K562 (cell line): ENCODE measurements around the gene IRS2. TPM values are rescaled to one million over a fixed set of nuclear protein-coding genes. Genes with fewer than 3 reads are reported as not detected.

Experiments
- ATAC-seq: fragments of 200-7000 bp; cut with Tn5 transposase; 3 replicates; pipeline ENCODE4 v1.9.1; 2020; ENCODE audit warnings: moderate library complexity
- BruUV-seq: library from RNA; stranded (reverse); fragments of 400-500 nt; replicated peaks from 2 replicates; lab custom pipeline; 2021; lab: Mats Ljungman, UMichigan
- CTCF ChIA-PET: fragments of 300-600 bp; formaldehyde crosslinking; extraction: SDS; loops from one replicate; lab custom pipeline; 2021; ENCODE audit warnings: low intra/inter-chr PET ratio; lab: Yijun Ruan, JAX
- POLR2A ChIA-PET: fragments of 300-600, 350-650 bp; sonication (Branson Sonifier 250); formaldehyde crosslinking; extraction: SDS; loops from one replicate; lab custom pipeline; 2021; ENCODE audit warnings: antibody characterized with exemption, inconsistent platforms; lab: Yijun Ruan, JAX
- DNase-seq, 4 experiments: peaks; one replicate each; pipeline versions ENCODE4 v3.0.0 to v3.0.0-alpha.2; 2011 to 2018; ENCODE audit warnings: low spot score in 3 of 4, mixed read lengths in 3 of 4; ENCODE audit errors: extremely low read depth in 1 of 4
- FAIRE-seq: peaks from 2 replicates; lab custom pipeline; 2011; peaks lifted over from hg19 to GRCh38; lab: Jason Lieb, UNC
- H2AFZ ChIP-seq: 2 replicates; pipeline ENCODE4 v1.6.0; 2011; ENCODE audit warnings: low read depth, low read length, control low read depth, inconsistent platforms
- H3K27ac ChIP-seq: fragments of 200-600 bp; 3 replicates; pipeline ENCODE4 v1.8.0; 2011; ENCODE audit warnings: low read depth, mild to moderate bottlenecking, control low read depth, inconsistent platforms, low read length, moderate library complexity, mixed read lengths; ENCODE audit errors: extremely low read depth
- H3K27me3 ChIP-seq, 2 experiments: fragments of 300-600 bp in 1 of 2; 2 replicates in 1 of 2; 3 replicates in 1 of 2; pipeline versions ENCODE4 v1.6.0 to v1.8.0; 2011; ENCODE audit warnings: inconsistent platforms in 2 of 2, low read length in 2 of 2, mild to moderate bottlenecking in 1 of 2, mixed read lengths in 1 of 2, moderate library complexity in 1 of 2; ENCODE audit not compliant: control insufficient read depth in 2 of 2, insufficient read depth in 2 of 2
- H3K36me3 ChIP-seq: fragments of 300-600 bp; 3 replicates; pipeline ENCODE4 v1.8.0; 2011; ENCODE audit warnings: mild to moderate bottlenecking, low read length, inconsistent platforms; ENCODE audit not compliant: control insufficient read depth, insufficient read depth
- H3K4me1 ChIP-seq, 2 experiments: fragments of 200-600 bp in 1 of 2; replicated peaks in 1 of 2; 2 replicates in 1 of 2; 3 replicates in 1 of 2; pipeline versions ENCODE4 v1.5.1 to v1.8.0; 2011; ENCODE audit warnings: inconsistent platforms in 2 of 2, low read length in 2 of 2, mild to moderate bottlenecking in 1 of 2, mixed read lengths in 1 of 2, moderate library complexity in 1 of 2; ENCODE audit not compliant: control insufficient read depth in 2 of 2, insufficient read depth in 2 of 2
- H3K4me2 ChIP-seq: 2 replicates; pipeline ENCODE4 v1.6.1; 2011; ENCODE audit warnings: low read length, control low read depth, inconsistent platforms, mixed read lengths; ENCODE audit not compliant: insufficient read depth
- H3K4me3 ChIP-seq: fragments of 200-600 bp; sonication (generic), shearing (Covaris generic); 2 replicates; pipeline ENCODE4 v1.5.1; 2016; ENCODE audit warnings: control low read depth, inconsistent platforms
- H3K79me2 ChIP-seq: fragments of 200-600 bp; 3 replicates; pipeline ENCODE4 v1.8.0; 2011; ENCODE audit warnings: low read length, inconsistent platforms; ENCODE audit not compliant: control insufficient read depth, insufficient read depth
- H3K9ac ChIP-seq, 2 experiments: 2 replicates each; pipeline versions ENCODE4 v1.6.0 to v1.6.1; 2011; ENCODE audit warnings: low read depth in 2 of 2, low read length in 2 of 2, control low read depth in 1 of 2, inconsistent platforms in 1 of 2, mild to moderate bottlenecking in 1 of 2, mixed read lengths in 1 of 2; ENCODE audit not compliant: insufficient read depth in 1 of 2
- H3K9me1 ChIP-seq: one replicate; pipeline ENCODE4 v1.6.0; 2011; ENCODE audit warnings: inconsistent platforms, mild to moderate bottlenecking, low read length, moderate library complexity; ENCODE audit not compliant: control insufficient read depth, insufficient read depth
- H3K9me3 ChIP-seq: replicated peaks from 2 replicates; pipeline ENCODE4 v1.5.1; 2011; ENCODE audit warnings: low read depth, low read length, inconsistent platforms; ENCODE audit not compliant: control insufficient read depth, insufficient read depth
- H4K20me1 ChIP-seq: replicated peaks from 2 replicates; pipeline ENCODE4 v1.6.1; 2011; ENCODE audit warnings: low read length, inconsistent platforms, mixed read lengths; ENCODE audit not compliant: control insufficient read depth, insufficient read depth
- ETV1 ChIP-seq: fragments of 450-650 bp; conservative IDR thresholded peaks from 2 replicates; pipeline ENCODE4 v1.6.1; 2016; ENCODE audit warnings: missing genetic modification characterization, control low read depth, low read depth, missing compliant biosample characterization
- IRF2 ChIP-seq: sonication (generic); formaldehyde crosslinking; IDR thresholded peaks from 2 replicates; pipeline ENCODE4 v1.8.1; 2022; ENCODE audit warnings: mild to moderate bottlenecking, missing genetic modification reagents
- MAZ ChIP-seq, 2 experiments: fragments of 450-650 bp in 1 of 2; sonication (generic) in 1 of 2; formaldehyde crosslinking; IDR thresholded peaks in 1 of 2; conservative IDR thresholded peaks in 1 of 2; 2 replicates each; pipeline versions ENCODE4 v1.4.0 to v1.5.0; 2020; ENCODE audit warnings: mild to moderate bottlenecking in 1 of 2, missing genetic modification reagents in 1 of 2
- OTX1 ChIP-seq: fragments of 450-650 bp; formaldehyde crosslinking; IDR thresholded peaks from 2 replicates; pipeline ENCODE4 v1.4.0; 2022; ENCODE audit warnings: mild to moderate bottlenecking
- SMC3 ChIP-seq: conservative IDR thresholded peaks from 2 replicates; pipeline ENCODE4 v1.6.1; 2011; ENCODE audit warnings: low read depth, low read length, improper control_type of control experiment; ENCODE audit not compliant: insufficient read depth
- TEAD1 ChIP-seq, 2 experiments: fragments of 450-650 bp in 1 of 2; sonication (generic) in 1 of 2; formaldehyde crosslinking; IDR thresholded peaks; 2 replicates each; pipeline versions ENCODE4 v1.4.0 to v1.8.0; 2020 to 2022; ENCODE audit warnings: mild to moderate bottlenecking in 2 of 2, missing genetic modification reagents in 1 of 2
- TRIM28 ChIP-seq: fragments of 450-650 bp; IDR thresholded peaks from 2 replicates; pipeline ENCODE4 v1.6.1; 2017
- ZC3H11A ChIP-seq: IDR thresholded peaks from 2 replicates; pipeline ENCODE4 v1.6.1; 2012; ENCODE audit warnings: low read depth, low read length, improper control_type of control experiment
- ZNF277 ChIP-seq: fragments of 250-450 bp; sonication (Bioruptor Pico); IDR thresholded peaks from 2 replicates; pipeline ENCODE4 v1.8.0; 2022; ENCODE audit warnings: inconsistent platforms, mild to moderate bottlenecking, moderate library complexity, borderline replicate concordance
- ZNF311 ChIP-seq: fragments of 250-450 bp; sonication (Bioruptor Pico); IDR thresholded peaks from 2 replicates; pipeline ENCODE4 v1.4.0; 2020; ENCODE audit warnings: mild to moderate bottlenecking, moderate library complexity
- ZSCAN29 ChIP-seq: fragments of 450-650 bp; IDR thresholded peaks from 2 replicates; pipeline ENCODE4 v1.6.1; 2017
- WGBS: fragments of 100-300 bp; shearing (Covaris generic); methylation state at CpG from one replicate; pipeline ENCODE4 v1.1.6; 2016; ENCODE audit warnings: low coverage, mixed read lengths; ENCODE audit not compliant: insufficient coverage; ENCODE audit errors: missing lambda C conversion rate; 5-methylcytosine and 5-hydroxymethylcytosine counted together
- in situ Hi-C: fragments of 300-500 bp; cut with MboI; formaldehyde crosslinking; loops from 4 replicates; pipeline ENCODE4 v1.15.0; 2018; ENCODE audit warnings: inconsistent platforms, mixed read lengths
- intact Hi-C: fragments of 100-400 bp; cut with micrococcal nuclease; formaldehyde crosslinking; loops from 2 replicates; pipeline ENCODE4 v1.14.2; 2022
- polyA plus RNA-seq, 8 experiments: library from polyadenylated mRNA; depleted of rRNA in 4 of 8; stranded (reverse) in 5 of 8; unstranded in 3 of 8; fragments of >200 nt; fragmentation: Nextera tagmentation in 2 of 8; fragmentation: Illumina TruSeq in 1 of 8; extraction: Ambion mirVana in 2 of 8; extraction: Trizol in 1 of 8; gene quantifications; 2 replicates each; pipeline versions ENCODE4 v1.2.1 to v1.2.3, GENCODE V29; 2011 to 2014; ENCODE audit warnings: inconsistent platforms in 1 of 8, missing spikeins in 1 of 8
- total RNA-seq, 7 experiments: library from RNA; depleted of rRNA in 6 of 7; stranded (reverse); fragments of >200 nt in 6 of 7; fragmentation: Illumina TruSeq in 2 of 7; extraction: Trizol in 2 of 7; gene quantifications; 2 replicates each; pipeline versions ENCODE4 v1.2.1 to v1.2.3, GENCODE V29; 2011 to 2021; ENCODE audit warnings: low replicate concordance in 1 of 7
- TF ChIP-seq, protein P1 (sequence below): IDR thresholded peaks from 2 replicates; pipeline ENCODE4 v1.6.1; 2014; ENCODE audit warnings: antibody characterized with exemption
- TF ChIP-seq, protein P2 (sequence below): sonication (generic); formaldehyde crosslinking; IDR thresholded peaks from 2 replicates; pipeline ENCODE4 v1.9.0; 2022; ENCODE audit warnings: mild to moderate bottlenecking, missing genetic modification reagents

The IRS2 gene
- total and polyA plus RNA-seq, 9 of the 15 experiments (the other 6 are each of a cell fraction or from before 2014, with no cell fraction given), result 0.36 to 4.6 (median 0.63) TPM

- no peaks in the 10 kb centered on the region for H4K20me1 ChIP-seq
- intact Hi-C loops (no loop called here), in situ Hi-C loops (no loop called here)
- ChIA-PET POLR2A (no interaction called here), CTCF (no interaction called here)
- H3K4me3 ChIP-seq, result no peak overlapping the region
- H3K4me2 ChIP-seq, result no peak overlapping the region
- H3K36me3 ChIP-seq, result no peaks in the 10 kb centered on the region
- H2AFZ ChIP-seq, result no peak overlapping the region
- peaks cover 0 to 13% of the 10 kb centered on the region in 2 experiments; a peak in 3 of 5 replicates for H3K4me1 ChIP-seq
- BruUV-seq, result no TSS peak
- TF ChIP-seq IRF2 (CRISPR knock-in tag), result no peak
- TF ChIP-seq ZC3H11A, result no peak
- TF ChIP-seq, protein P1, sequence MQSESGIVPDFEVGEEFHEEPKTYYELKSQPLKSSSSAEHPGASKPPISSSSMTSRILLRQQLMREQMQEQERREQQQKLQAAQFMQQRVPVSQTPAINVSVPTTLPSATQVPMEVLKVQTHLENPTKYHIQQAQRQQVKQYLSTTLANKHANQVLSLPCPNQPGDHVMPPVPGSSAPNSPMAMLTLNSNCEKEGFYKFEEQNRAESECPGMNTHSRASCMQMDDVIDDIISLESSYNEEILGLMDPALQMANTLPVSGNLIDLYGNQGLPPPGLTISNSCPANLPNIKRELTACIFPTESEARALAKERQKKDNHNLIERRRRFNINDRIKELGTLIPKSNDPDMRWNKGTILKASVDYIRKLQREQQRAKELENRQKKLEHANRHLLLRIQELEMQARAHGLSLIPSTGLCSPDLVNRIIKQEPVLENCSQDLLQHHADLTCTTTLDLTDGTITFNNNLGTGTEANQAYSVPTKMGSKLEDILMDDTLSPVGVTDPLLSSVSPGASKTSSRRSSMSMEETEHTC, result no peak
- FAIRE-seq, result no peak
- ATAC-seq, result no peak
- 3% methylated on average over 2 of the region's 2 CpGs for WGBS
- no peak overlapping the region for H3K27ac ChIP-seq
- no peaks in the 10 kb centered on the region for H3K27me3 ChIP-seq
- DNase-seq, result no peak
- H3K9ac ChIP-seq, result no peak overlapping the region
- H3K9me1 ChIP-seq, result no peaks in the 10 kb centered on the region
- H3K79me2 ChIP-seq, result no peaks in the 10 kb centered on the region
- H3K9me3 ChIP-seq, result no peaks in the 10 kb centered on the region
These were observed 8.6 kb upstream of the IRS2 start for GRCh38 chr13:109795011-109795410.

DNA sequence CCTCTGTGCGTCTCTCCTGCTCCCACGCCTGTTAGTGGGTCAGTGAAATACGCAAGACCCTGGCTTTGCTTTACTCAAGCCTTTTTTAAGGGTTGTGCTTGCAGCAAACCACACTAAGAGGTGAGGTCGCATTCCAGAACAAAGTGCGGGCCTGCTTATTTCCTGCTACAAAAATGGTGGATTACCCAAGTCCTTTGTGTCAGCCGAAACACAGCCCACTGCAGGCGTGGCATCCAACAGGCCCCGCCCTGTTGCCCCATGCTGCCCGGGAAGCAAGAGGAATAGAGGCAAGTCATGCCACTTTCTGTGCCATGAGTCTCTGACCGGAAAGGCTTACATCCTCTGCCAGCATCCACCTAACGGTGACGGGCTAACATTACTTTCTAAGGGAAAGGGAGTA is 7.7 kb upstream of the IRS2 start:
- no peaks in the 10 kb centered on the region for H4K20me1 ChIP-seq
- WGBS, result 84% methylated on average over 7 of the region's 12 CpGs
- H3K4me1 ChIP-seq, result peaks cover 0 to 13% of the 10 kb centered on the region in 2 experiments; a peak in 3 of 5 replicates
- ATAC-seq (no peak), DNase-seq (no peak), FAIRE-seq (no peak)
- no peak overlapping the region for H2AFZ ChIP-seq
- H3K4me3 ChIP-seq, result no peak overlapping the region
- no peaks in the 10 kb centered on the region for H3K27me3 ChIP-seq
- ChIA-PET CTCF (no interaction called here), POLR2A (no interaction called here)
- H3K27ac ChIP-seq, result no peak overlapping the region
- no peak for TF ChIP-seq MAZ (CRISPR knock-in tag; conservative IDR thresholded peaks at IDR 0.05 in 1 of 2, IDR thresholded peaks at IDR 0.05 in 1 of 2)
- TF ChIP-seq ZSCAN29, result no peak
- TF ChIP-seq ZNF311 (CRISPR knock-in tag), result no peak
- no peak for TF ChIP-seq ETV1 (tag)
- TF ChIP-seq, protein P2, sequence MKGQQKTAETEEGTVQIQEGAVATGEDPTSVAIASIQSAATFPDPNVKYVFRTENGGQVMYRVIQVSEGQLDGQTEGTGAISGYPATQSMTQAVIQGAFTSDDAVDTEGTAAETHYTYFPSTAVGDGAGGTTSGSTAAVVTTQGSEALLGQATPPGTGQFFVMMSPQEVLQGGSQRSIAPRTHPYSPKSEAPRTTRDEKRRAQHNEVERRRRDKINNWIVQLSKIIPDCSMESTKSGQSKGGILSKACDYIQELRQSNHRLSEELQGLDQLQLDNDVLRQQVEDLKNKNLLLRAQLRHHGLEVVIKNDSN, result no peak
- no peak for TF ChIP-seq TEAD1 (CRISPR knock-in tag; IDR thresholded peaks at IDR 0.05)
- TF ChIP-seq SMC3, result no peak
- no peak for TF ChIP-seq OTX1 (CRISPR knock-in tag)
- no peak for TF ChIP-seq ZNF277
- no peak for TF ChIP-seq TRIM28
- H3K9me3 ChIP-seq, result no peaks in the 10 kb centered on the region
- no peaks in the 10 kb centered on the region for H3K9me1 ChIP-seq
- H3K36me3 ChIP-seq, result no peaks in the 10 kb centered on the region
- intact Hi-C loops (loop anchor here (5.0 kb wide), 1 partner anchor 112 kb away; no protein-coding TSS in a partner anchor), in situ Hi-C loops (no loop called here)
- no TSS peak for BruUV-seq
- no peaks in the 10 kb centered on the region for H3K79me2 ChIP-seq
- no peak overlapping the region for H3K9ac ChIP-seq
- no peak overlapping the region for H3K4me2 ChIP-seq
